Transverse colon (tissue), 4 donors: ENCODE measurements around the gene PDE6A. TPM values are rescaled to one million over a fixed set of nuclear protein-coding genes. Genes with fewer than 3 reads are reported as not detected.

Experiments used
- DNase-seq: peaks from one replicate; pipeline ENCODE4 v3.0.0-alpha.2; 2019
- H3K27ac ChIP-seq, 4 donors: fragments of 200-600 bp; sonication (generic); 2 replicates each; pipeline ENCODE4 v1.5.1; 2016 to 2018; ENCODE audit warnings: inconsistent platforms in 4 of 4
- H3K27me3 ChIP-seq: fragments of 200-600 bp; sonication (generic); 2 replicates; pipeline ENCODE4 v1.5.1; 2017; ENCODE audit warnings: inconsistent platforms
- H3K36me3 ChIP-seq, 4 donors: fragments of 200-600 bp; sonication (generic); 2 replicates each; pipeline ENCODE4 v1.5.1; 2017 to 2019; ENCODE audit warnings: inconsistent platforms in 4 of 4
- H3K4me1 ChIP-seq, 4 donors: fragments of 200-600 bp; sonication (generic); 2 replicates each; pipeline ENCODE4 v1.5.1; 2017 to 2020; ENCODE audit warnings: inconsistent platforms in 4 of 4
- H3K4me3 ChIP-seq, 4 donors: fragments of 200-600 bp; sonication (generic); 1 replicate in 1 of 4; 2 replicates in 3 of 4; pipeline versions ENCODE4 v1.5.1 to v1.6.1; 2017 to 2019; ENCODE audit warnings: inconsistent platforms in 4 of 4
- H3K9me3 ChIP-seq, 2 donors: fragments of 200-600 bp; sonication (generic); 2 replicates each; pipeline ENCODE4 v1.5.1; 2017 to 2019; ENCODE audit warnings: inconsistent platforms in 2 of 2
- EP300 ChIP-seq: sonication (generic); formaldehyde crosslinking; IDR thresholded peaks from one replicate; pipeline ENCODE4 v1.6.1; 2017; ENCODE audit warnings: antibody characterized with exemption, low read depth
- POLR2A ChIP-seq: fragments of 450-650 bp; IDR thresholded peaks from one replicate; pipeline ENCODE4 v1.6.1; 2016; ENCODE audit warnings: antibody characterized with exemption, mild to moderate bottlenecking, moderate library complexity
- POLR2AphosphoS5 ChIP-seq, 3 donors: sonication (generic); formaldehyde crosslinking; IDR thresholded peaks; one replicate each; pipeline ENCODE4 v1.6.1; 2016; ENCODE audit warnings: antibody characterized with exemption in 3 of 3
- WGBS, 2 donors: methylation state at CpG; one replicate each; pipeline ENCODE4 v1.1.5; 2018; ENCODE audit warnings: low coverage in 1 of 2; 5-methylcytosine and 5-hydroxymethylcytosine counted together
- in situ Hi-C, 4 donors: fragments of 200-750 bp; cut with MboI; loops; one replicate each; pipeline versions ENCODE4 v1.15.0 to v1.15.1; 2017; ENCODE audit warnings: low sequenced_read_pairs in 3 of 4, low pct_ligation_motif_present in 1 of 4, low pct_unique_long_range_greater_than_20kb in 1 of 4
- intact Hi-C: fragments of 100-400 bp; cut with DNase I; formaldehyde crosslinking; loops from one replicate; pipeline ENCODE4 v1.15.1; 2023; ENCODE audit warnings: low total_unique reads
- total RNA-seq, 4 donors: library from RNA; depleted of rRNA; stranded (reverse); fragments of >200 nt; gene quantifications; one replicate each; pipeline ENCODE4 v1.1.0, GENCODE V29; 2016
- TF ChIP-seq, protein P1 (sequence below), 5 experiments: fragments of 200-600 bp in 3 of 5; fragments of 450-650 bp in 2 of 5; sonication (generic) in 3 of 5; IDR thresholded peaks; 1 replicate in 2 of 5; 2 replicates in 3 of 5; pipeline ENCODE4 v1.5.1; 2016 to 2017; ENCODE audit warnings: antibody characterized with exemption in 5 of 5, inconsistent platforms in 3 of 5, mild to moderate bottlenecking in 2 of 5, moderate library complexity in 1 of 5

The PDE6A gene
- total RNA-seq, 4 donors from 2014 or later = 1.2 to 6.5 (median 3.5) TPM

DNA sequence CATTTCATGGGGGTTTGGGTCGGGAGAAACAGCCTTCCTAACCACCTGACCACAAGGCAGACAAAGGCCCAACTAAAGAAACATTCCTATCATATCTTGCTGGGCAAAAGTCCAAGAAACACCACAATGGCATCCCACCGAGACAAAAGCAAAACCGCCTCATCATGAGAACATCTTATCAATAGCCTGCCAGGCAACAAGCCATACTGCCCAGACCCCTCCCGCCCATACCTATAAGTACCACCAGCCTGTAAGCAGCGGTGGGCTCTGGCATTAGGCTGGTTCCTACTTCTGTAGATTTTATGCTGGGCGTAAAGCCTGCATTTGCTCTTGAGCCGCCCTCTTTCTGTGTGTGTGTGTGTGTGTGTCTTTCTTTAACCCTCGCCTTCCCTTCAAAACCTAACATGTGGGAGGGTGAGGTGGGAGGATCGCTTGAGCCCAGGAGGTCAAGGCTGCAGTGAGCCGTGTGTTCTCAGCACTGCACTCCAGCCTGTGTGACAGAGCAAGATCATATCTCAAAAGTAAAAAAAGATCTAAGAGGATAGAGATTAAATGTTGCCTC, 56.9 kb downstream of the PDE6A start:
- intact Hi-C loops (no loop called here), in situ Hi-C loops (no loop called here)
- Histone ChIP-seq H3K27me3 (no peaks in the 10 kb centered on the region), H3K27ac (no peak overlapping the region), H3K4me1 (peaks cover 0 to 34% (median 18%) of the 10 kb centered on the region in 4 donors), H3K4me3 (no peak overlapping the region), H3K9me3 (no peaks in the 10 kb centered on the region), H3K36me3 (no peaks in the 10 kb centered on the region)
- DNase-seq = no peak
- TF ChIP-seq, protein P1, sequence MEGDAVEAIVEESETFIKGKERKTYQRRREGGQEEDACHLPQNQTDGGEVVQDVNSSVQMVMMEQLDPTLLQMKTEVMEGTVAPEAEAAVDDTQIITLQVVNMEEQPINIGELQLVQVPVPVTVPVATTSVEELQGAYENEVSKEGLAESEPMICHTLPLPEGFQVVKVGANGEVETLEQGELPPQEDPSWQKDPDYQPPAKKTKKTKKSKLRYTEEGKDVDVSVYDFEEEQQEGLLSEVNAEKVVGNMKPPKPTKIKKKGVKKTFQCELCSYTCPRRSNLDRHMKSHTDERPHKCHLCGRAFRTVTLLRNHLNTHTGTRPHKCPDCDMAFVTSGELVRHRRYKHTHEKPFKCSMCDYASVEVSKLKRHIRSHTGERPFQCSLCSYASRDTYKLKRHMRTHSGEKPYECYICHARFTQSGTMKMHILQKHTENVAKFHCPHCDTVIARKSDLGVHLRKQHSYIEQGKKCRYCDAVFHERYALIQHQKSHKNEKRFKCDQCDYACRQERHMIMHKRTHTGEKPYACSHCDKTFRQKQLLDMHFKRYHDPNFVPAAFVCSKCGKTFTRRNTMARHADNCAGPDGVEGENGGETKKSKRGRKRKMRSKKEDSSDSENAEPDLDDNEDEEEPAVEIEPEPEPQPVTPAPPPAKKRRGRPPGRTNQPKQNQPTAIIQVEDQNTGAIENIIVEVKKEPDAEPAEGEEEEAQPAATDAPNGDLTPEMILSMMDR (IDR thresholded peaks at IDR 0.05) = no peak
- TF ChIP-seq POLR2A = no peak
- no peak for TF ChIP-seq POLR2AphosphoS5 (IDR thresholded peaks at IDR 0.05)
- no peak for TF ChIP-seq EP300
- 70% methylated on average over 10 of the region's 10 CpGs; no CpG with 5 or more reads in 1 of the 2 donors for WGBS, 2 donors

- Histone ChIP-seq H3K27ac (peak overlapping the region; percentile 62 to 75 (median 65)), H3K27me3 (no peaks in the 10 kb centered on the region), H3K4me1 (peaks cover 0 to 28% (median 17%) of the 10 kb centered on the region in 4 donors), H3K4me3 (no peak overlapping the region), H3K9me3 (no peaks in the 10 kb centered on the region), H3K36me3 (no peaks in the 10 kb centered on the region)
- WGBS, 2 donors = 88 to 97% methylated on average over 5 to 6 of the region's 6 CpGs
- DNase-seq = no peak
- intact Hi-C loops (no loop called here), in situ Hi-C loops (no loop called here)
- no peak for TF ChIP-seq EP300
- no peak for TF ChIP-seq POLR2AphosphoS5 (IDR thresholded peaks at IDR 0.05)
- TF ChIP-seq, protein P1 (IDR thresholded peaks at IDR 0.05) = no peak
- no peak for TF ChIP-seq POLR2A
Observed at GRCh38 chr5:149886692-149887470, 57.7 kb downstream of the PDE6A start.

- TF ChIP-seq POLR2A = no peak
- TF ChIP-seq POLR2AphosphoS5 (IDR thresholded peaks at IDR 0.05) = no peak
- TF ChIP-seq, protein P1 (IDR thresholded peaks at IDR 0.05) = no peak
- TF ChIP-seq EP300 = no peak
- no peaks in the 10 kb centered on the region for H3K27me3 ChIP-seq
- in situ Hi-C loops (no loop called here), intact Hi-C loops (no loop called here)
- H3K4me1 ChIP-seq = peaks cover 0 to 28% (median 17%) of the 10 kb centered on the region in 4 donors
- no peaks in the 10 kb centered on the region for H3K9me3 ChIP-seq
- H3K4me3 ChIP-seq = no peak overlapping the region
- no peaks in the 10 kb centered on the region for H3K36me3 ChIP-seq
- H3K27ac ChIP-seq = peak overlapping the region; percentile 62 to 75 (median 65)
- DNase-seq = peak; percentile 29
- WGBS, 2 donors = 94% methylated on average over 7 of the region's 7 CpGs; no CpG with 5 or more reads in 1 of the 2 donors
Observed at GRCh38 chr5:149886060-149886459, 58.5 kb downstream of the PDE6A start.

DNA sequence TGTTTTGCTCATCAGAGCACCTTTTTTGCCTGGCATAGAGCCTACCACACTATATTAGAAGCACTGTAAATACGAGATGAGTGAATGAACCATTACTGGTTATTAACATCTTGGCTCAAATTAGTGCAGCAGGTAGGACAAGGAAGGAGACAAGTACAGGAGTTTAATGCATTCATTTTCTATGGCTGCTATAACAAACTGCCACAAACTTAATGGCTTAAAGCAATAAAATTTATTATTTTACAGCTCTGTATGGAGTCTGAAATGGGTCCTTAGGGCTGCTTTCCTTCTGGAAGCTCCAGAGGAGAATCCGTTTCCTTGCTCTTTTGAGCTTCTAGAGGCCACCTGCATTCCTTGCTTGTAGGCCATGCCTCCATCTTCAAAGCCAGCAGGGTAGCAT, 59.1 kb downstream of the PDE6A start:
- WGBS, 2 donors = 36 to 59% methylated on average over 2 of the region's 2 CpGs
- TF ChIP-seq, protein P1 (IDR thresholded peaks at IDR 0.05) = no peak
- no peak for TF ChIP-seq POLR2A
- TF ChIP-seq POLR2AphosphoS5 (IDR thresholded peaks at IDR 0.05) = peak in 1 of 3 donors; percentile 20
- DNase-seq = no peak

More for the DNA sequence above, 59.1 kb downstream of the PDE6A start:
- in situ Hi-C loops (no loop called here), intact Hi-C loops (no loop called here)
- H3K9me3 ChIP-seq = no peaks in the 10 kb centered on the region
- no peaks in the 10 kb centered on the region for H3K27me3 ChIP-seq
- H3K4me1 ChIP-seq = peaks cover 0 to 28% (median 17%) of the 10 kb centered on the region in 4 donors
- no peak overlapping the region for H3K4me3 ChIP-seq
- peak overlapping the region; percentile 62 to 75 (median 65) for H3K27ac ChIP-seq
- H3K36me3 ChIP-seq = no peaks in the 10 kb centered on the region
